Stimulated activated CD4-positive, alpha-beta T cell treated with anti-CD3 and anti-CD28 coated beads, Interleukin-15, amount 100 ng/mL, for 48 hours (primary cell): ENCODE measurements around the gene COBLL1.
"Not testable (repeated sequence)": the region's sequence is repeated elsewhere in the genome, so short reads cannot be mapped to it uniquely, and the experiment has no call there.

Experiments
- DNase-seq, 2 donors: peaks; one replicate each; pipeline ENCODE4 v3.0.0-alpha.2; 2020; ENCODE audit warnings: low read depth in 2 of 2

COBLL1 gene

GRCh38 chr2:164841719-164842623 is at the start of gene COBLL1:
TSS of gene COBLL1 (minus strand) at chr2:164841823. CDS start at chr2:164841196, 627 bp downstream.
- no peak for DNase-seq

GRCh38 chr2:164890544-164890943 is 48.9 kb upstream of the COBLL1 start:
- no peak for DNase-seq

GRCh38 chr2:164888592-164888991 is 47.0 kb upstream of the COBLL1 start:
- no peak for DNase-seq

- DNase-seq = no peak
These were observed 46.0 kb upstream of the COBLL1 start for GRCh38 chr2:164887434-164888144.

- DNase-seq = no peak
These were observed 40.7 kb upstream of the COBLL1 start for GRCh38 chr2:164882276-164882675.

- no peak for DNase-seq
These were observed 39.9 kb upstream of the COBLL1 start for GRCh38 chr2:164881524-164881923.

- DNase-seq = no peak
These were observed 38.4 kb upstream of the COBLL1 start for GRCh38 chr2:164879901-164880535.

GRCh38 chr2:164877927-164878326 is 36.3 kb upstream of the COBLL1 start:
- DNase-seq = no peak

- DNase-seq = no peak
These were observed 35.5 kb upstream of the COBLL1 start for GRCh38 chr2:164877169-164877568.

GRCh38 chr2:164875334-164876205 is 33.9 kb upstream of the COBLL1 start:
- no peak for DNase-seq

GRCh38 chr2:164873210-164873908 is 31.7 kb upstream of the COBLL1 start:
- no peak for DNase-seq

- no peak for DNase-seq
These were observed 29.8 kb upstream of the COBLL1 start for GRCh38 chr2:164871404-164871803.

- no peak for DNase-seq
These were observed 27.8 kb upstream of the COBLL1 start for GRCh38 chr2:164869420-164869772.

- no peak for DNase-seq
These were observed 27.2 kb upstream of the COBLL1 start for GRCh38 chr2:164868563-164869419.

- DNase-seq = no peak
These were observed 26.3 kb upstream of the COBLL1 start for GRCh38 chr2:164867779-164868397.

GRCh38 chr2:164866381-164866780 is 24.8 kb upstream of the COBLL1 start:
- not testable (repeated sequence) for DNase-seq

- no peak for DNase-seq
These were observed 19.0 kb upstream of the COBLL1 start for GRCh38 chr2:164860694-164861042.

GRCh38 chr2:164859906-164860693 is 18.5 kb upstream of the COBLL1 start:
- DNase-seq = not testable (repeated sequence)
